AG20443 (cell line): ENCODE data around the gene ALS2CL.
"Not testable (repeated sequence)": the region's sequence is repeated elsewhere in the genome, so short reads cannot be mapped to it uniquely, and the experiment has no call there.

ENCODE experiments used
- DNase-seq: peaks from one replicate; pipeline ENCODE4 v3.0.0; 2012; ENCODE audit warnings: low spot score, mixed read lengths

ALS2CL gene, protein sequence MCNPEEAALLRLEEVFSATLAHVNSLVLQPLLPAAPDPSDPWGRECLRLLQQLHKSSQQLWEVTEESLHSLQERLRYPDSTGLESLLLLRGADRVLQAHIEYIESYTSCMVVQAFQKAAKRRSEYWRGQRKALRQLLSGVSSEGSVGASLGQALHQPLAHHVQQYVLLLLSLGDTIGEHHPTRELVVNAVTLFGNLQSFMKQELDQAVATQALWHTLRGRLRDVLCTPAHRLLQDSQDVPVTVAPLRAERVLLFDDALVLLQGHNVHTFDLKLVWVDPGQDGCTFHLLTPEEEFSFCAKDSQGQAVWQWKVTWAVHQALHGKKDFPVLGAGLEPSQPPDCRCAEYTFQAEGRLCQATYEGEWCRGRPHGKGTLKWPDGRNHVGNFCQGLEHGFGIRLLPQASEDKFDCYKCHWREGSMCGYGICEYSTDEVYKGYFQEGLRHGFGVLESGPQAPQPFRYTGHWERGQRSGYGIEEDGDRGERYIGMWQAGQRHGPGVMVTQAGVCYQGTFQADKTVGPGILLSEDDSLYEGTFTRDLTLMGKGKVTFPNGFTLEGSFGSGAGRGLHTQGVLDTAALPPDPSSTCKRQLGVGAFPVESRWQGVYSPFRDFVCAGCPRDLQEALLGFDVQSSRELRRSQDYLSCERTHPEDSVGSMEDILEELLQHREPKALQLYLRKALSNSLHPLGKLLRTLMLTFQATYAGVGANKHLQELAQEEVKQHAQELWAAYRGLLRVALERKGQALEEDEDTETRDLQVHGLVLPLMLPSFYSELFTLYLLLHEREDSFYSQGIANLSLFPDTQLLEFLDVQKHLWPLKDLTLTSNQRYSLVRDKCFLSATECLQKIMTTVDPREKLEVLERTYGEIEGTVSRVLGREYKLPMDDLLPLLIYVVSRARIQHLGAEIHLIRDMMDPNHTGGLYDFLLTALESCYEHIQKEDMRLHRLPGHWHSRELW

DNA sequence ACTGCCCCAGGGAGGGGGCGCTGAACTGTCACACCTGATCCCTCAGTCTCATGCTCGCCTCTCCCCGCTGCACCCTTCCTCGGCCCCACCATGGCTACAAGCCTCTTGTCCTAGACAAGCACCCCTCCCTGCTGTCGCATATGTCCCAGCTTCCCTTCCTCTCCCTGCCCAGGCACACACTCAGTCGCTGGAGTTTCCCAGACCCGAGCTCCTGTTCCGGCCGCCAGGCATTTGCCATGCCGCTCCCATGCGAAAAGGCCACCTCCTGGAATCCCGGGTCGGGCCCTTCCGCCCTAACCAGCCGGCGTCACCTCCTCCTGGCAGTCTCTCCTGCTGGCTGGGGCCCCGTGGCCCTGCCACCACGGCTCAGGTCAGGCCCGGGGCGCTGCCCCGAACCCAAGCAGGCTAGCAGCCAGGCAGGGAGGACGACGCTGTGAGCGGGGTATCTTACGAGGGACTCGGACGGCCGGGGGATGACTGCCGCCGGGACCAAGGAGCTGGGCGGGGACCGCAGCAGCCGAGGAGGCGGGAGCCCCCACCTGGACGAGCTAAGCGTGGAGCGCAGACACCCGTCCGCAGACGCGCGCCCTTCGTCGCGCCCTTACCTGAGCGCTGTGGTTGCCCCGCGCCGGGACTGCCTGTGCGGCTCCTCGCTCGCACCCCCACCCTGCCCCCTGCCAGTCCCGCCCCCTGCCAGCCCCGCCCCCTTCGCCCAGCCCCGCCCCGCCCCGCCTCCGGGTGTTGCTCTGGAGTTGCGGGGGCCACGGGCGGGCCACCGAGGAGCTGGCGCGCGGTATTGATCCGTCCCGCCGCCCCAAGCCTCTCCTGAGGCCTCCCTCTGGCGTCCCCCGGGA is at the start of gene ALS2CL:
Gene ALS2CL (minus strand): TSS at position 642 of the 854 bp plus-strand sequence. CDS start 4,239 bp downstream, outside the sequence.
- peak; percentile 88 for DNase-seq

DNA sequence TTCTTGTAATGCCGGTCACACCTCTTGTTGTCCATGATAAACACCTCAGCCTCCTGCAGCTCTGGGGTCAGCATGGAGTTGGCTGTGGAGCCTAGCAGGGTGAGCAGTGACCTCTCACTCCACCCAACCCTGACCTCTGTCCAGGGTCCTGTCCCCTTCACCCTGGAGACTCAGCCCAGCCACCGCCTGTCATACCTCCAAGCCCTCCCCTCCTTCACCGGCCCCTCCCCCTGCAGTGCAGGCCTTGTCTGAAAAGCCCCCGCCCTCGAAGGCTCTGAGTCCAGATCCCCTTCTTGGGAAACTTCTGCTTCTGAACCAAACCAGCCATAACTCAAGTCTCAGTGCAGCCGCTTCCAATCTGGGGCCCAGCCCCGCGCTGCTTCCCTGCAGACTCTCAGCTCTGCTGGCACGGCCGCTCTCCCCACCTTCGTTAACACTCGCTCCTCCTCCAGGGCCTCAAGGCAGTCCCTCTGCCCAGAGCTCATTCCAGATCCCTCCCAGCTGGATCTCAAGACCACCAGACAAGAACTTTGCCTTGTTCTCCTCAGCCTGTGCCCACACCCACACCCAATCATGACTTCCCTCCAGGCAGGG is 49.6 kb upstream of the ALS2CL start:
- no peak for DNase-seq

DNA sequence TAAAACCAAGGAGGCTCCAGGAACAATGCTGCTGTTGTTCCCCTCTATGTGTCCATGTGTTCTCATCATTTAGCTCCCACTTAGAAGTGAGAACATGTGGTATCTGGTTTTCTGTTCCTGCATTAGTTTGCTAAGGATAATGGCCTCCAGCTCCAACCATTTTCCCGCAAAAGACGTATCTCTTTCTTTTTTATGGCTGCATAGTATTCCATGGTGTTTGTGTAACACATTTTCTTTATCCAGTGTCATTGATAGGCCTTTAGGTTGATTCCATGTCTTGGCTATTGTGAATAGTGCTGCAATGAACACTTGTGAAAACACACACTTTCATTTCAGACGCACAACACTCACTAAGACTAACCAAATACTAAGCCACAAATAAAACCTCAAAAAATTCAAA is 46.1 kb upstream of the ALS2CL start:
- not testable (repeated sequence) for DNase-seq

DNA sequence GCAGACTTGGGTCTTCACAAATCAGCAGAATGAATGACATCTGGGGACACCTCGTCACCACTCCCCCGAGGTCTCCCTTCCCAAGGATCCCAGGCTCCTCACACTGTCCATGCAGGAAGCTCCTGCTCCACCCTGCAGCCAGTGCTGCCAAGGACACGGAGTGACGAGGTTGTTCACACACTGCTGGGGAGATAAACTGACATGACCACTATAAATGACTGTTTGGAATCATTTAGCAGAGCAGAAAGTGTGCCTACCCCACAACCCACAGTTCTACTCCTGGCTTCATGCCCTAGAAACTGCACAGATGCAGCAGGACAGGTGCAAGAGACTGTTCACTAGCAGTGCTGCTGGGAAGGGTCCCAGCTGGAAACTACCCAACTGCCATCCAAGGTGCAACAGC is 43.9 kb upstream of the ALS2CL start:
- peak; percentile 10 for DNase-seq

DNA sequence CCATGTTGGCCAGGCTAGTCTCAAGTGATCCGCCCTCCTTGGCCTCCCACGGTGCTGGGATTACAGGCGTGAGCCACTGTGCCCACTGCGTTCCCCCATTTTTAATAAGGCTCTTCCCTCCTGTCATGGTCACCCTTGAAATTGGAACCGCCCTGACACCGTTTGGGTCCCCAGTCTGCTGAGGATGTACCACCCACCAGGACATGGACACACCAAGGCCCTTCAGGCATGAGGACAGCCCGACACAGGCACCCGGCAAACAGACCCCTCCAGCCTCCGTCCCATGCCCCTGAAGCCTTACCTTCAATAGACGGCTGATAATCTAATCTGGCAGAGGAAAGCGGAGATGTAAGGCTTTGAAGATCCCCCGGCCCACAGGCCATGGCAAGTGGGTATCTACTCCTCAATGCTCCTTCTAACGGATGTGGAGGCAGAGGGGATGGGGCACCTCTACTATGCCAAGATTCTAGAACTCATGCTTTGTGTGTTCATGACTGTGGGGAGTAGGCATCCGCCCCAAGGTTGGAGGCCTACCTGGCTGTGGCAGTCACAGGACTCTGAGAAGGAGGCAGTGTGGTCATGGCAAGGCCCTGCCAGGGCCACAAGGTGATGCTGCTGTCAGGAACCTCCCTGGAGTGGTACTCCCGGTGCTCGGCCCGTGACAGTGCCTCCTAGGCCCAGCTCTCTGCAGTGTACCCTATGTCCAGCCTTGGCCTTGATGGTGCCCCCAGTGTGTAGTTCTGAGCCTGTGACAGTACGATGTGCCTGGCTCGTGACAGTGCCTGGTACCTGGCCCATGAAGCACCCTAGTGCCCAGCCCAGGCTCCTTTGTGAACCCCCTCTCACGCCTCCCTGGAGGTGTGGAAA is 42.8 kb upstream of the ALS2CL start:
- DNase-seq: no peak

DNA sequence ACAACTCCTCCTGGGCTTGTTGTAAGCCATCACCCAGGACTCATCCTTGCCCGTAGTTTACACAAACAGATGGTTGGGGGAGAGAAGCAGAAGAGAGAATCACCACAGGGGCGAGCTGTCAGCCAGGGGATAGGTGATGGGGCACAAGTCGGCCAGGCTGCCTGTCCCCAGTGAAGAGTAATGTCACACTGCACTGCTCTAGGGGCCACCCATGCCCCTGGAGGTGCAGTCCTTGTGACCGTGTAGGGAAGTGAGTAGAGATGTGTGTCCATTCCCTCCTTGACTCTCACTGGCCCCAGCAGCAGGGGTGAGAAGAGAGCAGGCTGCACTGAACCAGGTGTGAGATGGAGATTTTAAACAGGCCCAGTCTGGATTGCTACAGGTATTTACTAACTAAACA is 41.3 kb upstream of the ALS2CL start:
- DNase-seq: peak; percentile 7

DNA sequence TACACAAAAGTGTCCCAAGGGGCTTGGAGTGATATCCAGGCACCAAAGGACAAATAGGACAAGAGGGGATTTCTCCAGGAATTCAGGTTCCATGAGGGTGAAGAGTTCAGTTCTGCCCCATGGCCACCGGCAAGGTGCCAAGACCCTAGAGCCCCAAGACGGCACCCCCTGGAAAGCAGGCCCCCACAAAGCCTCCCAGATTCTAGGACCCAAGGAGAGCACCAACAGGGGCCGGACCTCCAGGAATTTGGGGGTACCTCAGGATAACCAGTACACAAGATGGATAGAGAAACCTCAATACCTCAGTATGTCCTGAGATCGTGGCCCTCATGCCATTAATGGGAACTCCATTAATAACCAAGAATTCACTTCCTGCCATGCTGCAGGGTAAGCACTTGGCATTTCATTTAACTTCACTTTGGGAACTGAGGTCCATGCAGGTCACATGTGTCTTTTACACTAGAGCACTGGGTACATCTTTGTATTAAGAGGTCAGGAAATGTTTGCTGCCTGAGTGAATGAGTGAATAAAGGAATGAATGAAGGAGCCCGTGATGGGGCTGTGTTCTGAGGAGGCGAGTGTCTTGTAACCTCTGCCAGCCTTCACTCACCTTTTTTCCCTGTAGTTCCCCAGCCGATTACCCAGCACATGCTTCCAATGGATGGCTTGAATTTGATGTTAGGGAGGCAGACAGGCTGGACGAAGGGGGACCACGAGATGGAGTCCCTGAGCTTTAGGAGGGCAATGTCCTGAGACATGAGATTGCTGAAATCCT is 39.7 kb upstream of the ALS2CL start:
- DNase-seq: peak; percentile 18

DNA sequence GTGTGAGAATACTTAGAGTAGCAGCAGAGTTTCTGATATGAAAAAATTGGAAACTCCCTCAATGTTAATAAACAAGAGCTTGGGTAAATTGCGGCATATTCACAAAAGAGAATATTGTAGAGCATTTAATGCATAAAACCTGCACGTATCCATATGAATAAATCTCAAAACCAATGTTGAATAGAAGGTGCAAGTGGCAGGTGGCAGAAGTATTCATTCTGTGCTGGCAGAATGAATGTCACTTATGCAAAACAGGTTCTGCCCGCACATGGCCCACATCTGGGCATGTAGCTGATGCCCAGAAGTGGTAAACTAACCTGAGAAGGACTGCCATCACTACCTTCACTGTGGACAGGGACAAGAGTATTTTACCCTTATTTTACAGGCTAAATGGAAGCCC is 38.3 kb upstream of the ALS2CL start:
- DNase-seq: no peak

DNA sequence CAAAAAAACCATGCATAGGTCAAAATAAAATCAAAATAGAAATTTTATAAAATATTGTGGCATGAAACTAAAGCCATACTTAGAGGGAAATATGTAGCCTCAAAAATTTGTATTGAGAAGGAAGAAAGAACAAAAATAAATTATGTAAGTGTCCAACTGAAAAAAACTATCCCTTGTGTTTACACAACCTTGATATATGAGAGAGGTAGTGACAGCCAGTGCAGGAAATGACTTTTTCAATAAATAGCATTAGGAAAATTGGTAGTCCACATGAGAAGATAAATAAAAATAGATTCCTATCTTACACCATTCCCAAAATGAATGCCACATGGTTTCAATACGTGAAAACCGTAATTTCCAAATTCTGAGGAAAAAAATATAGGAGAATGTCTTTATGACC is 37.3 kb upstream of the ALS2CL start:
- no peak for DNase-seq

DNA sequence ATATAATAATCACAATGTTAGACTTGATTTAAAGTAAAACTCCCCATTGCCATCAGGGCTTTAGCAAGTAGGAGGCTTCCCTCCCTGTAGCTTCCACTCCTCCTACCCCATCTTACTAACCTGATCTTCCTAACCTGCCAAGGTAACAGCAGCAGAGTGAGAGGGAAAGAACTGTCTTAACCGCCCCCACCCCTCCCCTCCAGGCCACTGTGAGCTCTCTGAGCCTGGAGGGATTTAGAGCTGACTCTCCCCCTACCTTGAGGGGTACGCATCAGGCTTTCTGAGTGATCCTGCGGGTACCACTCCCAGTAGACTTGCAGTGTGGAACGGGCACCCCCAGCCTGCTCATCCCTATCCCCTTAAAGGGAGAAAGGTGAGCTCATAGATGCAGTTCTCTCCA is 35.6 kb upstream of the ALS2CL start:
- DNase-seq: no peak

DNA sequence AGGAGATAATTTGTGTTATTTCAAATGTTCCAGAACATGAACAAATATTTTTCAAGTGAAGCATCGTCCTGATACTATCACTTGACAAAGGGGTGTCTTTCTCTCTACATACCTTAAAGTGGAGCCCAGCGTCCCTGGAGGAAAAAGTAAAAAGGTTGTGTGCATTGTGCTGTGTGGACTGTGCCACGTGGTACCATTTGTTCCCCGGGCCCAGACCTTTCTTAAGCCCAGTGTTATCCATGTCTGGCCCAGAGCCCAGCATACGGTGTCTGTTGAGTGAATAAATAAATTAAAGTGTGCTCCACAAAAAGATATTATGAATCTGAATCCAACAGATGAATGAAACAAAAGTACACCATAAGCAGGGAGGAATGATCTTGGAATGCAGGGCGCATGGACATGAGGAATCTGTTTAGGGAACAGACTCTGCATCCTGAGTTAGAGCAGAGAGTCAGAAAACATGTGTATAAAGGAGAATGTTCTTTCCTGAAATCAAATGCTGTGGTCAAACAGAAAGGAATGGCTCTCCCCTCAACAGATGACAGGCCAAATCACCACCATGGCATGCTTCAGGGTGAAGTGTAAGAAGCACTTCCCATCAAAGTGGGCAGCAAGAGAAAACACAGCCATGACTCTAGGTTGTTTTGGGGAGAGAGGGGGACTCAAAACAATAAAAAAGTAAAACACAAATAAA is 32.3 kb upstream of the ALS2CL start:
- peak; percentile 6 for DNase-seq

DNA sequence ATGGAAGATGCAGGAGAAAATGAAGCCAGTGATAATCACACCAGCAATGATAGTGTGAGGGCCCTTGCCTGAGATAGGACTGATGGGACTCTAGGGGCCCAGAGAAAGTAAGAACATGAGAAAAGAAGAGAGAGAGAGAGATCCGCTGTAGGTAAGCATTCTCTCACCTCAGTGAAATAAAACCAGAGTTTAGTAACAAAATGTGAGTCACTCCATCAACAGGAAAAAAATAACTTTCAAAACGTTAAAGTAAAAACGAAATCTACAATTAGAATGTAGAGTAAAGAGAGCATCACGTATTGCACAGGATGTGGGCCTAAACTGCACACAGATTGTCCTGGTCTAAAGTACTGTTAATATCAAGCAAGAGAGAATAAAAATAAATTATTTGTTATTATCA is 30.9 kb upstream of the ALS2CL start:
- DNase-seq: no peak

DNA sequence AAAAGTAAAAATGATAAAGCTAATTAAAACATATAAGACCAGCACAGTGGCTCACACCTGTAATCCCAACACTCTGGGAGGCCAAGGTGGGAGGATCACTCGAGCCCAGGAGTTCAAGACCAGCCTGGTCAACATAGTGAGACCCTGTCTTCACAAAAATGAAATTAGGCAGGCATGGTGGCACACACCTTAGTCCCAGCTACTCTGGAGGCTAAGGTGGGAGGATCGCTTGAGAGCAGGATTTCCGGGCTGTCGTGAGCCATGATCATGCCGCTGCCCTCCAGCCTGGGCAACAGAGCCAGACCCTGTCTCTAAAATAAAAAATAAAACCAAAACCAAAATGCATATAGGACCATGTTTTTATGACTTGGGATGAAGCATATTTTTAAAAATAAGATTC is 29.0 kb upstream of the ALS2CL start:
- DNase-seq: no peak

DNA sequence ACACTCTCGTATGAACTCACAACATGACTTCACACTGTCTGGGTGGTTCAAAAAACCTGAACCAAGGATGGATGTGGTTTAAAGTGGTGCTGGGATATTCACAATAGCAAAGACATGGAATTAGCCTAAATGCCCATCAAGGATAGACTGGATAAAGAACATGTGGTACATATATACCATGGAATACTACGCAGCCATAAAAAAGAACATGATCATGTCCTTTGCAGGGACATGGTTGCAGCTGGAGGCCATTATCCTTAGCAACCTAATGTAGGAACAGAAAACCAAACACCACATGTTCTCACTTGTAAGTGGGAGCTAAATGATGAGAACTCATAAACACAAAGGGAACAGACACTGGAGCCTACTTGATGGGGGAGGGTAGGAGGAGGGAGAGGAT is 27.5 kb upstream of the ALS2CL start:
- no peak for DNase-seq

DNA sequence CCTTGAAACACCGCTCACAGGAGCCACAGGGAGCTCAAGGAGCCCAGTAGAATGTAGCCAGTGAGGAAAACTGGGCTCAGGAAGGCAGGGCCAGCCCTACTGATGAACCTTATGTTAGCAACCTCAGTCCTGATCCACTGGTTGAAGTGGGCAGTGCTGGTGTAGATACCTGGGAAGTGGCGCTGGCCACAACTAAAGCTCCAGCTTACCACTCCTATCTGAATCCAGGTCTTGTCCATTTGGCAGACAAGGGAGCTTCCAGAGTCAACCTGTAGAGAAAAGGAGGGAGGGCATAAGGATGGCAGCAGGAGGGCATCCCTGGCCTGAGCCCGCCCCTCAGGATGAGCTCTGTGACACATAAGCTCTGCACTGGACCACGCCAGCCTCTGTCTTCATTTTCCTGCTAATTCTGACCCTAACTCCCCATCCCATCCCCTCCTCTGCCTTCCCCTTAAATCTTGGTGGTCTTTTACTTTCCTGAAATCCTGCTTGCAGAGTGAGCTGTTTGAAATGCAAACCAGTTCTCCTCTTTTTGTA is 26.3 kb upstream of the ALS2CL start:
- DNase-seq: no peak

DNA sequence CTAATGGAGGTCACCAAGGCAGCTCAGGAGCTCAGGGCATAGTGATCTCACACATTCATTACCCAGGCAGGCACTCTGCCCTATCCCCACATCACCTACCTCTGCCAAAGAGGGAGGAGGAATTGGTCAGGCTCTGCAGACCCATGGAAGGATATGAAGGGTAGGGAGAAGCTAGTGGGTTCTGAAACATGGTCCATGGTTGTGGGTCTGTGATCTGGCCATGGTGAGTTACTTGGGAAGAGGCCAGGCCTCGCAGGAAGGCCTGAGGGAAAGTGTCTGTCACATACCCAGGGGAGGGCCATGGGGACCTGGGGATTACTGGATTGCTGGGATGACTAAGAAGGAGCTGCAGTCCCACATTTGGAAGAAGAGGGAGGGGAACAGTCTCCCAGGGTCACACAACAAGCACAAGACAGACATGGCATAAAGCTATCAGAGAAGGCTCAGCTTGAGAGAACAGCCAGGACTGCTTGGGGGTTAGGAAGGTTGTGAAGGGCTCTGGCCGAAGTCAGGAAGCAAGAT is 25.6 kb upstream of the ALS2CL start:
- DNase-seq: no peak

DNA sequence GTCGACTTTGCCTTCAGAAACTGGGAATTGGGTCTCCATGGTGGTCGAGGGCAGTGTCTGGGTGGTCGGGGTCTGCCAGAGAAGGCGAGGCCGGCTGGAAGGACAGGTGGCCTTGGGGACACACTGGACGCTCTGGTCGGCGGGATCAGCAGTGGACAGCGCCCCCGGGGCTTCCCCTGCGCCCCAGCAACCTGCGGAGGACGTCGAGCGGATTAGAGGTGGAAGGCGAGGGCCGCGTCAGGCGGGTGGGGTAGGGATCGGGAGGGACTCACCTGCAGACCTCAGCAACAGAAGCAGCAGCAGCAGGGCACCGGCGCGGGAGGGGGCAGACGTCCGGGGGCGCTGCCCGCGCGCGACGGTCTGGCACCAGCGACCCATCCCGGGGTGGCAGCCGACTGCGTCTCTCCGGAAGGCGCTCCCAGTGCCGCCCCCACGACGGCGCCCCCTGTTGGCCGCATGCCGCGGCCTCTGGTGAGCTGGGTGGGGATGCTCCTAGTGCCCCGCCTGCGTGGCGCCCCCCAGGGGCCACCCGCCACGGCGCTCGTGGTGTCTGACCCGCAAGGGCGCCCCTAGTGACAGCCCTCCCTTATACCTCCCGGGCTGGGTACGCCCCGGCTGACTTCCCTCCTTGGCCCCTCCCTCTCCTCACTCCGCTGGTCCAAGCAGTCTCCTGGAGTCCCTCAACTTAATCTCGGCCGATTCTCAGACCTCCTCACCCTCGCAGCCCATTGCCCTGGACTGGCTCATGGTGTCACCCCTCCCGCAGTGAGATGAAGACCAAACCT is 24.2 kb upstream of the ALS2CL start, which contains the start of gene PRSS50:
Gene PRSS50 (minus strand): TSS at position 423 of the 785 bp plus-strand sequence. CDS start 45 bp downstream, at position 378.
- no peak for DNase-seq
